Common myeloid progenitor, CD34-positive (primary cell): Measurements from ENCODE around the gene SLA2.

ENCODE experiments used
- CTCF ChIA-PET: fragments of 350-600 bp; sonication (Branson Sonifier 250); formaldehyde crosslinking; loops from one replicate; lab custom pipeline; 2021; ENCODE audit warnings: antibody characterized with exemption; lab: Charles Lee
- POLR2A ChIA-PET: fragments of 350-600 bp; sonication (Branson Sonifier 250); formaldehyde crosslinking; loops from one replicate; lab custom pipeline; 2021; ENCODE audit warnings: antibody characterized with exemption; lab: Charles Lee
- DNase-seq, 3 donors: peaks; one replicate each; pipeline versions ENCODE4 v3.0.0 to v3.0.0-alpha.2; 2013
- H3K27ac ChIP-seq, 2 experiments: 1 replicate in 1 of 2; 2 replicates in 1 of 2; pipeline ENCODE4 v1.7.0; 2013; ENCODE audit warnings: inconsistent platforms in 2 of 2, low read length in 2 of 2, mild to moderate bottlenecking in 2 of 2, low read depth in 1 of 2, moderate library complexity in 1 of 2; ENCODE audit not compliant: severe bottlenecking in 2 of 2, insufficient read depth in 1 of 2, poor library complexity in 1 of 2
- H3K27me3 ChIP-seq, 5 experiments: replicated peaks in 2 of 5; 1 replicate in 3 of 5; 2 replicates in 2 of 5; pipeline versions ENCODE4 v1.6.1 to v1.7.0; 2013; ENCODE audit warnings: low read length in 4 of 5, mild to moderate bottlenecking in 2 of 5, moderate library complexity in 2 of 5, inconsistent platforms in 1 of 5; ENCODE audit not compliant: insufficient read depth in 5 of 5, control insufficient read depth in 4 of 5
- H3K36me3 ChIP-seq, 4 experiments: 1 replicate in 2 of 4; 2 replicates in 2 of 4; pipeline versions ENCODE4 v1.6.1 to v1.7.0; 2013; ENCODE audit warnings: low read length in 3 of 4, control low read depth in 1 of 4, mild to moderate bottlenecking in 1 of 4; ENCODE audit not compliant: control insufficient read depth in 4 of 4, insufficient read depth in 4 of 4
- H3K4me1 ChIP-seq, 4 experiments: 1 replicate in 3 of 4; 2 replicates in 1 of 4; pipeline versions ENCODE4 v1.6.1 to v1.7.1; 2013; ENCODE audit warnings: low read length in 3 of 4, mild to moderate bottlenecking in 3 of 4, control low read depth in 1 of 4, inconsistent platforms in 1 of 4, moderate library complexity in 1 of 4; ENCODE audit not compliant: control insufficient read depth in 4 of 4, insufficient read depth in 4 of 4; ENCODE audit errors: control extremely low read depth in 1 of 4
- H3K4me3 ChIP-seq, 7 experiments: 1 replicate in 4 of 7; 2 replicates in 3 of 7; pipeline versions ENCODE4 v1.5.1 to v1.7.0; 2013; ENCODE audit warnings: mild to moderate bottlenecking in 7 of 7, low read length in 6 of 7, moderate library complexity in 6 of 7, inconsistent platforms in 2 of 7, low read depth in 2 of 7, control low read depth in 1 of 7; ENCODE audit not compliant: insufficient read depth in 4 of 7, control insufficient read depth in 1 of 7; ENCODE audit errors: extremely low read depth in 1 of 7
- H3K9me3 ChIP-seq, 5 experiments: 1 replicate in 4 of 5; 2 replicates in 1 of 5; pipeline versions ENCODE4 v1.6.1 to v1.7.1; 2013; ENCODE audit warnings: low read length in 4 of 5, mild to moderate bottlenecking in 2 of 5, inconsistent platforms in 1 of 5, low read depth in 1 of 5, moderate library complexity in 1 of 5; ENCODE audit not compliant: control insufficient read depth in 4 of 5, insufficient read depth in 2 of 5; ENCODE audit errors: control extremely low read depth in 1 of 5
- WGBS: methylation state at CpG from one replicate; pipeline ENCODE4 v1.1.5; 2013; ENCODE audit not compliant: insufficient coverage; 5-methylcytosine and 5-hydroxymethylcytosine counted together

SLA2 gene

GRCh38 chr20:36593347-36593929 is 52.6 kb downstream of the SLA2 start:
- DNase-seq, result no peak
- Histone ChIP-seq H3K27ac (peak overlapping the region; percentile 10 to 14), H3K36me3 (peaks cover 14 to 60% (median 48%) of the 10 kb centered on the region in 4 experiments), H3K27me3 (no peaks in the 10 kb centered on the region), H3K4me3 (no peak overlapping the region), H3K9me3 (no peaks in the 10 kb centered on the region), H3K4me1 (peaks cover 4 to 13% (median 7%) of the 10 kb centered on the region in 4 experiments)
- ChIA-PET POLR2A (interaction anchor here (2.9 kb wide), 1 partner anchor 12 kb away, joined by 13 read pairs; the partner anchor contains the start of gene RAB5IF), CTCF (interaction anchor here (1.1 to 3.5 kb wide), 7 partner anchors 9 to 87 kb away, joined by 3 to 23 read pairs (median 4); partner anchors contain the start of gene RAB5IF)
- 90% methylated on average over 5 of the region's 5 CpGs for WGBS

- H3K9me3 ChIP-seq, result no peaks in the 10 kb centered on the region
- peak overlapping the region in 1 of 2 experiments; percentile 43 for H3K27ac ChIP-seq
- peak in 1 of 3 donors; percentile 34 for DNase-seq
- no peaks in the 10 kb centered on the region for H3K27me3 ChIP-seq
- H3K4me1 ChIP-seq, result peaks cover 4 to 13% (median 7%) of the 10 kb centered on the region in 4 experiments
- WGBS, result 92% methylated on average over 6 of the region's 9 CpGs
- peaks cover 15 to 64% (median 52%) of the 10 kb centered on the region in 4 experiments for H3K36me3 ChIP-seq
- ChIA-PET CTCF (interaction anchor here (0.6 to 11.0 kb wide), 7 partner anchors 9 to 385 kb away, joined by 3 to 108 read pairs (median 4); partner anchors contain the start of genes RAB5IF and TGIF2), POLR2A (interaction anchor here (1.6 kb wide), 1 partner anchor 18 kb away, joined by 5 read pairs; the partner anchor contains the start of gene TGIF2)
- no peak overlapping the region for H3K4me3 ChIP-seq
Measured at GRCh38 chr20:36591854-36592641, 53.9 kb downstream of the SLA2 start.

GRCh38 chr20:36591281-36591680 is 54.7 kb downstream of the SLA2 start:
- CTCF ChIA-PET, result interaction anchor here (0.6 to 11.0 kb wide), 8 partner anchors 10 to 384 kb away, joined by 3 to 108 read pairs (median 4); partner anchors contain the start of genes RAB5IF and TGIF2
- H3K4me3 ChIP-seq, result no peak overlapping the region
- H3K36me3 ChIP-seq, result peaks cover 14 to 70% (median 57%) of the 10 kb centered on the region in 4 experiments
- peak overlapping the region in 1 of 2 experiments; percentile 21 for H3K27ac ChIP-seq
- peaks cover 4 to 11% (median 5%) of the 10 kb centered on the region in 4 experiments for H3K4me1 ChIP-seq
- WGBS, result 90% methylated on average over 5 of the region's 5 CpGs
- DNase-seq, result no peak
- POLR2A ChIA-PET, result interaction anchor here (0.6 to 1.6 kb wide), 3 partner anchors 18 to 631 kb away, joined by 3 to 5 read pairs (median 4); partner anchors contain the start of gene TGIF2
- no peaks in the 10 kb centered on the region for H3K27me3 ChIP-seq
- no peaks in the 10 kb centered on the region for H3K9me3 ChIP-seq

- Histone ChIP-seq H3K27ac (no peak overlapping the region), H3K4me1 (no peaks in the 10 kb centered on the region), H3K27me3 (no peaks in the 10 kb centered on the region), H3K4me3 (no peak overlapping the region), H3K9me3 (no peaks in the 10 kb centered on the region), H3K36me3 (peaks cover 10 to 84% (median 61%) of the 10 kb centered on the region in 4 experiments)
- ChIA-PET CTCF (interaction anchor here (2.0 to 11.0 kb wide), 4 partner anchors 11 to 65 kb away, joined by 7 to 108 read pairs (median 27); partner anchors contain the start of genes RAB5IF and TGIF2), POLR2A (interaction anchor here (1.6 kb wide), 1 partner anchor 9 kb away, joined by 7 read pairs; no protein-coding TSS in a partner anchor)
- DNase-seq, result no peak
- WGBS, result 86% methylated on average over 1 of the region's 3 CpGs
Measured at GRCh38 chr20:36587388-36588070, 58.5 kb downstream of the SLA2 start.

GRCh38 chr20:36585410-36586125 is 60.4 kb downstream of the SLA2 start:
- CTCF ChIA-PET, result interaction anchor here (1.0 to 11.0 kb wide), 4 partner anchors 10 to 79 kb away, joined by 4 to 108 read pairs (median 5); partner anchors contain the start of genes RAB5IF and TGIF2
- Histone ChIP-seq H3K9me3 (no peaks in the 10 kb centered on the region), H3K4me3 (no peak overlapping the region), H3K27ac (no peak overlapping the region), H3K4me1 (no peaks in the 10 kb centered on the region), H3K27me3 (no peaks in the 10 kb centered on the region), H3K36me3 (peaks cover 11 to 83% (median 59%) of the 10 kb centered on the region in 4 experiments)
- 100% methylated on average over 7 of the region's 8 CpGs for WGBS
- no peak for DNase-seq
- POLR2A ChIA-PET, result interaction anchor here (0.6 to 1.2 kb wide), 2 partner anchors 20 to 48 kb away, joined by 3 to 5 read pairs; partner anchors contain the start of gene RAB5IF

- no peak overlapping the region for H3K27ac ChIP-seq
- no peaks in the 10 kb centered on the region for H3K4me1 ChIP-seq
- ChIA-PET CTCF (interaction anchor here (1.0 to 11.0 kb wide), 3 partner anchors 9 to 25 kb away, joined by 3 to 108 read pairs (median 5); partner anchors contain the start of genes RAB5IF and TGIF2), POLR2A (interaction anchor here (0.7 to 1.1 kb wide), 3 partner anchors 10 to 25 kb away, joined by 3 to 6 read pairs (median 3); no protein-coding TSS in a partner anchor)
- no peak overlapping the region for H3K4me3 ChIP-seq
- 100% methylated on average over 1 of the region's 2 CpGs for WGBS
- DNase-seq, result no peak
- H3K27me3 ChIP-seq, result no peaks in the 10 kb centered on the region
- H3K9me3 ChIP-seq, result no peaks in the 10 kb centered on the region
- H3K36me3 ChIP-seq, result peaks cover 9 to 83% (median 59%) of the 10 kb centered on the region in 4 experiments
Measured at GRCh38 chr20:36584018-36584481, 61.9 kb downstream of the SLA2 start.
